RWPE2 (cell line): ENCODE data around the gene PRCC.
A peak's percentile ranks its signal among the peaks of the same experiment; 100 is the strongest.

Source experiments
- ATAC-seq: fragments of 200-7000 bp; cut with Tn5 transposase; 3 replicates; pipeline ENCODE4 v1.9.1; 2021; ENCODE audit warnings: low read depth
- DNase-seq: peaks from one replicate; pipeline ENCODE4 v3.0.0-alpha.2; 2020; ENCODE audit warnings: low spot score
- H3K27ac ChIP-seq: fragments of 450-650 bp; 2 replicates; pipeline ENCODE4 v1.5.1; 2017; ENCODE audit warnings: mild to moderate bottlenecking; ENCODE audit not compliant: poor library complexity, severe bottlenecking
- H3K27me3 ChIP-seq: fragments of 250-450 bp; sonication (Bioruptor Pico); 2 replicates; pipeline ENCODE4 v1.5.1; 2021; ENCODE audit warnings: mild to moderate bottlenecking, moderate library complexity; ENCODE audit not compliant: insufficient read depth, poor library complexity, severe bottlenecking
- H3K36me3 ChIP-seq: fragments of 250-450 bp; sonication (Bioruptor Pico); 2 replicates; pipeline ENCODE4 v1.5.1; 2020; ENCODE audit warnings: low read depth, mild to moderate bottlenecking, moderate library complexity
- H3K4me1 ChIP-seq: fragments of 250-450 bp; sonication (Bioruptor Pico); 2 replicates; pipeline ENCODE4 v1.5.1; 2021; ENCODE audit warnings: mild to moderate bottlenecking, moderate library complexity; ENCODE audit not compliant: insufficient read depth, poor library complexity, severe bottlenecking
- H3K4me3 ChIP-seq: fragments of 250-450 bp; sonication (Bioruptor Pico); 2 replicates; pipeline ENCODE4 v1.5.1; 2021; ENCODE audit warnings: mild to moderate bottlenecking, moderate library complexity; ENCODE audit not compliant: severe bottlenecking
- H3K9me3 ChIP-seq: fragments of 250-450 bp; sonication (Bioruptor Pico); 2 replicates; pipeline ENCODE4 v1.5.1; 2021; ENCODE audit warnings: mild to moderate bottlenecking, moderate library complexity; ENCODE audit not compliant: severe bottlenecking
- CTCF ChIP-seq: fragments of 450-650 bp; IDR thresholded peaks from one replicate; pipeline ENCODE4 v1.5.1; 2017; ENCODE audit warnings: mild to moderate bottlenecking, moderate library complexity; ENCODE audit not compliant: poor library complexity, severe bottlenecking

The PRCC gene

GRCh38 chr1:156768610-156769295 lies 1.4 kb downstream of the PRCC start:
- ATAC-seq (no peak), DNase-seq (no peak)
- TF ChIP-seq CTCF = no peak
- peak overlapping the region; percentile 97 for H3K4me3 ChIP-seq
- peak overlapping the region; percentile 63 for H3K27ac ChIP-seq
- H3K27me3 ChIP-seq = no peaks in the 10 kb centered on the region
- H3K36me3 ChIP-seq = peaks cover 40% of the 10 kb centered on the region
- no peaks in the 10 kb centered on the region for H3K9me3 ChIP-seq
- no peaks in the 10 kb centered on the region for H3K4me1 ChIP-seq

GRCh38 chr1:156772222-156772621 lies 4.9 kb downstream of the PRCC start:
- ATAC-seq = no peak
- H3K4me1 ChIP-seq = peaks cover 3% of the 10 kb centered on the region
- H3K36me3 ChIP-seq = peaks cover 40% of the 10 kb centered on the region
- DNase-seq = no peak
- no peak for TF ChIP-seq CTCF
- no peak overlapping the region for H3K4me3 ChIP-seq
- H3K9me3 ChIP-seq = no peaks in the 10 kb centered on the region
- no peak overlapping the region for H3K27ac ChIP-seq
- H3K27me3 ChIP-seq = no peaks in the 10 kb centered on the region

- TF ChIP-seq CTCF = no peak
- peaks cover 40% of the 10 kb centered on the region for H3K36me3 ChIP-seq
- ATAC-seq (no peak), DNase-seq (no peak)
- H3K27ac ChIP-seq = no peak overlapping the region
- peaks cover 3% of the 10 kb centered on the region for H3K4me1 ChIP-seq
- H3K4me3 ChIP-seq = no peak overlapping the region
- no peaks in the 10 kb centered on the region for H3K27me3 ChIP-seq
- H3K9me3 ChIP-seq = no peaks in the 10 kb centered on the region
These were observed 5.6 kb downstream of the PRCC start for GRCh38 chr1:156772728-156773497.

GRCh38 chr1:156773607-156774006 lies 6.3 kb downstream of the PRCC start:
- H3K4me1 ChIP-seq = peaks cover 3% of the 10 kb centered on the region
- TF ChIP-seq CTCF = no peak
- H3K27ac ChIP-seq = no peak overlapping the region
- 0 out of 3 replicates have a peak, but pooled peaks have one; percentile 27 for ATAC-seq
- no peak for DNase-seq
- H3K4me3 ChIP-seq = no peak overlapping the region
- peaks cover 44% of the 10 kb centered on the region for H3K36me3 ChIP-seq
- H3K27me3 ChIP-seq = no peaks in the 10 kb centered on the region
- H3K9me3 ChIP-seq = no peaks in the 10 kb centered on the region
